ENCODE data around the gene BICD2. TPM values are rescaled to one million over a fixed set of nuclear protein-coding genes. Genes with fewer than 3 reads are reported as not detected.
A peak's percentile ranks its signal among the peaks of the same experiment; 100 is the strongest.

BICD2 gene
- total and polyA plus RNA-seq, 12 donors: 22.5 to 41.8 (median 33.2) TPM

DNA sequence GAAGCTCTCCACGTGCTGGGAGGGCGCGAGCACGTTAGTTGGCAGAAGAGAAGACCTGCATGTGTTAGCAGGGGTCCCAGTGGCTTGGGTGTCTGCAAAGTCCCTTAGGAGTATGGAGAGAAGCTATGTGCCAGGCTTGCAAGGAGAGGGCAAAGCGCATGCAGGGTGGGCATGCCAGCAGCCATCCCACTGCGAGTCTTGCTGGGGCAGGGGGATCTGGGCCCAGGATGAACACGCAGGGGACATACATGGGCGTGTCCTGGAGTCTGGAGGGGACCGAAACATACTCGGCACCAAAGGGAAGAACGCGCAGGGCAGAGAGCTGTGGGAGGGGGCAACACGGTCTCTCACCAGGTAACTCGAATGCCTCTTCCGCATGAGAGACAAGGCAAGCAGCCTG lies 51.1 kb downstream of the BICD2 start:
- TF ChIP-seq, protein P1, sequence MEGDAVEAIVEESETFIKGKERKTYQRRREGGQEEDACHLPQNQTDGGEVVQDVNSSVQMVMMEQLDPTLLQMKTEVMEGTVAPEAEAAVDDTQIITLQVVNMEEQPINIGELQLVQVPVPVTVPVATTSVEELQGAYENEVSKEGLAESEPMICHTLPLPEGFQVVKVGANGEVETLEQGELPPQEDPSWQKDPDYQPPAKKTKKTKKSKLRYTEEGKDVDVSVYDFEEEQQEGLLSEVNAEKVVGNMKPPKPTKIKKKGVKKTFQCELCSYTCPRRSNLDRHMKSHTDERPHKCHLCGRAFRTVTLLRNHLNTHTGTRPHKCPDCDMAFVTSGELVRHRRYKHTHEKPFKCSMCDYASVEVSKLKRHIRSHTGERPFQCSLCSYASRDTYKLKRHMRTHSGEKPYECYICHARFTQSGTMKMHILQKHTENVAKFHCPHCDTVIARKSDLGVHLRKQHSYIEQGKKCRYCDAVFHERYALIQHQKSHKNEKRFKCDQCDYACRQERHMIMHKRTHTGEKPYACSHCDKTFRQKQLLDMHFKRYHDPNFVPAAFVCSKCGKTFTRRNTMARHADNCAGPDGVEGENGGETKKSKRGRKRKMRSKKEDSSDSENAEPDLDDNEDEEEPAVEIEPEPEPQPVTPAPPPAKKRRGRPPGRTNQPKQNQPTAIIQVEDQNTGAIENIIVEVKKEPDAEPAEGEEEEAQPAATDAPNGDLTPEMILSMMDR (IDR thresholded peaks at IDR 0.05): no peak
- H3K9me3 ChIP-seq: no peaks in the 10 kb centered on the region
- intact Hi-C loops (cut with DNase I): loop anchor here in 2 of 10 donors (5.0 kb wide), 1 partner anchor 41 kb away; the partner anchor contains the start of gene IPPK (in 2 of the 2)
- WGBS, 2 donors: 89 to 94% methylated on average over 15 of the region's 15 CpGs
- peaks cover 0 to 99% (median 33%) of the 10 kb centered on the region in 9 donors for H3K36me3 ChIP-seq
- peaks cover 6 to 37% (median 22%) of the 10 kb centered on the region in 9 donors for H3K4me1 ChIP-seq
- ATAC-seq (no peak), DNase-seq (no peak)
- H3K27ac ChIP-seq: no peak overlapping the region
- no peaks in the 10 kb centered on the region for H3K27me3 ChIP-seq
- no peak overlapping the region for H3K4me3 ChIP-seq

DNA sequence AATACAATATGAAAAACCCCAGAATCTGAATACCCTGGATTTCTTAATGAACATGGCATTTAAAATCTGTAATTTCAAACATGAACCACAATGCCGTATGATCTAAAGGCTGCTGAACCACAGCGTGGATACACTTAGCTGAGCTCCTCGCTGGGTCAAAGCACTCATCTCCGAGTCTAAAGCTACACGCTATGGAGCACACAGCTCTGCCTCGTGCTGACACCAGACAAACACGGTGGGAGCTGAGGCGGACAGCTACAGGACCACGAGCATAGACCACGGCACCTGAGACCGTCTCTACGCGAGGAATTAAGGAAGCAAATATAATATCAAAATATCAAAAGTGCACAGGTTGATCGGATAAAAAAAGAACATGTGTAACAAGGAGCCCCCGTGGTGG lies 51.9 kb downstream of the BICD2 start:
- H3K36me3 ChIP-seq: peaks cover 0 to 92% (median 26%) of the 10 kb centered on the region in 9 donors
- WGBS, 2 donors: 95 to 97% methylated on average over 15 of the region's 15 CpGs
- intact Hi-C loops (cut with DNase I): loop anchor here in 2 of 10 donors (5.0 kb wide), 1 partner anchor 40 kb away; the partner anchor contains the start of gene IPPK (in 2 of the 2)
- H3K27ac ChIP-seq: peak overlapping the region in 1 of 10 donors; percentile 62
- no peaks in the 10 kb centered on the region for H3K27me3 ChIP-seq
- no peak for ATAC-seq
- peaks cover 6 to 37% (median 22%) of the 10 kb centered on the region in 9 donors for H3K4me1 ChIP-seq
- H3K4me3 ChIP-seq: no peak overlapping the region
- no peaks in the 10 kb centered on the region for H3K9me3 ChIP-seq
- TF ChIP-seq, protein P1 (IDR thresholded peaks at IDR 0.05): no peak
- no peak for DNase-seq

DNA sequence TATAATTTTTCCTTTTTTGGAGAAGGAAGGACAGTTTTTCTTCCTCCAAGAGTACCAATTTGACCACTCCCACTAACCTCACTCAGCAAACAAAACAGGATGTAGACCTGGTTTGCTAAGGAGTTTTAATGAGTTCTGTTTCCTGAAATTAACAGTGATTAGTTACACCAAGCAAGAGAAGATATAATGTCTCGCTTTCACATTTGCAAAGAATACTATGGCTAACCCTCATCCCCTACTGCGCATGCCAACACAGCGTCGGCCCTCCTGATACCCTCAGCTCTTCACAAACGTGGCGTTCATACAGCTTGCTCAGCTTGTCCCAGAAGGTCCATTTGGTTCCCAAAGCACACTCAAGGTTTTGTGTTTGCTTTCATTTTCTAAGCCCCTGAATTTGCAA lies 52.8 kb downstream of the BICD2 start:
- DNase-seq (no peak), ATAC-seq (no peak)
- no peak overlapping the region for H3K4me3 ChIP-seq
- 58 to 71% methylated on average over 6 of the region's 6 CpGs for WGBS, 2 donors
- intact Hi-C loops (cut with DNase I): loop anchor here in 2 of 10 donors (5.0 kb wide), 1 partner anchor 40 kb away; the partner anchor contains the start of gene IPPK (in 2 of the 2)
- peak overlapping the region in 6 of 10 donors; percentile 6 to 62 (median 38) for H3K27ac ChIP-seq
- H3K9me3 ChIP-seq: no peaks in the 10 kb centered on the region
- TF ChIP-seq, protein P1 (IDR thresholded peaks at IDR 0.05): no peak
- peaks cover 0 to 83% (median 18%) of the 10 kb centered on the region in 9 donors for H3K36me3 ChIP-seq
- H3K4me1 ChIP-seq: peaks cover 6 to 35% (median 22%) of the 10 kb centered on the region in 9 donors
- H3K27me3 ChIP-seq: no peaks in the 10 kb centered on the region

DNA sequence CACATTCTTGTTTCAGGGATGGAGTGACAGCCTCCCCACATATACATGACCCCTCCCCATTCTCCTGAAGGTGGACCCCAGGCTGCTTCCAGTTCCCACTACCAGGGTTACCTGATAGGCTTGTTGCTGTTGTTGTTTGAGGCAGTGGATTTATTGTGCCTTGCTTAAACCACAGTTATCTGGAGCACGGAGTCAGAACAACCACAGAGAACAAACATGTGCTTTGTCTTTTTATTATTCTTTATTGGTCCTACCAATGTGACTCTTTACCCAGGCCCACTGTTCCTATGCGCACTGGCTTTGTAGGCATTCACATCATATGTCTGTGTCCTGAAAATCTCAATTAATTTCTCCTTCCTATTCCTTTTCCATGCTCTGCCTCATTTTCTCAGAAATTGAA lies 53.5 kb downstream of the BICD2 start:
- no peak overlapping the region for H3K4me3 ChIP-seq
- peaks cover 0 to 76% (median 18%) of the 10 kb centered on the region in 9 donors for H3K36me3 ChIP-seq
- no peaks in the 10 kb centered on the region for H3K9me3 ChIP-seq
- intact Hi-C loops (cut with DNase I): loop anchor here in 2 of 10 donors (5.0 kb wide), 1 partner anchor 39 kb away; the partner anchor contains the start of gene IPPK (in 2 of the 2)
- TF ChIP-seq, protein P1 (IDR thresholded peaks at IDR 0.05): no peak
- ATAC-seq (no peak), DNase-seq (no peak)
- WGBS, 2 donors: 91 to 96% methylated on average over 2 of the region's 2 CpGs
- H3K27ac ChIP-seq: peak overlapping the region in 2 of 10 donors; percentile 36 to 62
- H3K27me3 ChIP-seq: no peaks in the 10 kb centered on the region
- H3K4me1 ChIP-seq: peaks cover 6 to 28% (median 15%) of the 10 kb centered on the region in 9 donors

Data from heart right ventricle (tissue), 16 donors.